SJCRH30 (cell line): Measurements from ENCODE around the gene PLEKHB2. TPM values are rescaled to one million over a fixed set of nuclear protein-coding genes. Genes with fewer than 3 reads are reported as not detected.
"Not testable (repeated sequence)": the region's sequence is repeated elsewhere in the genome, so short reads cannot be mapped to it uniquely, and the experiment has no call there.

Source experiments
- DNase-seq, 2 experiments: peaks; one replicate each; pipeline ENCODE4 v3.0.0-alpha.2; 2015 to 2020
- H3K27ac ChIP-seq: fragments of 250-450 bp; sonication (Bioruptor Pico); 2 replicates; pipeline ENCODE4 v1.5.1; 2020; ENCODE audit warnings: mild to moderate bottlenecking, moderate library complexity
- H3K27me3 ChIP-seq: fragments of 250-450 bp; sonication (Bioruptor Pico); 2 replicates; pipeline ENCODE4 v1.5.1; 2020; ENCODE audit warnings: mild to moderate bottlenecking, moderate library complexity
- H3K36me3 ChIP-seq: fragments of 250-450 bp; sonication (Bioruptor Pico); 2 replicates; pipeline ENCODE4 v1.5.1; 2020; ENCODE audit warnings: mild to moderate bottlenecking, moderate library complexity
- H3K4me1 ChIP-seq: fragments of 250-450 bp; sonication (Bioruptor Pico); 2 replicates; pipeline ENCODE4 v1.5.1; 2020; ENCODE audit warnings: mild to moderate bottlenecking, moderate library complexity
- H3K4me3 ChIP-seq: fragments of 250-450 bp; sonication (Bioruptor Pico); 2 replicates; pipeline ENCODE4 v1.5.1; 2020; ENCODE audit warnings: mild to moderate bottlenecking, moderate library complexity
- H3K9me3 ChIP-seq: fragments of 250-450 bp; sonication (Bioruptor Pico); replicated peaks from 2 replicates; pipeline ENCODE4 v1.5.1; 2020; ENCODE audit warnings: mild to moderate bottlenecking, moderate library complexity
- total RNA-seq: library from RNA; depleted of rRNA; stranded (reverse); fragments of >200 nt; shearing (Covaris generic); gene quantifications from 2 replicates; pipeline ENCODE4 v1.2.3, GENCODE V29; 2014

The PLEKHB2 gene
- total RNA-seq, 1 experiment from 2014 or later: 50.4 TPM

GRCh38 chr2:131146749-131147148, 41.6 kb downstream of the PLEKHB2 start:
- no peaks in the 10 kb centered on the region for H3K27me3 ChIP-seq
- H3K4me3 ChIP-seq: no peak overlapping the region
- no peak overlapping the region for H3K27ac ChIP-seq
- H3K36me3 ChIP-seq: peaks cover 21% of the 10 kb centered on the region
- H3K9me3 ChIP-seq: no peaks in the 10 kb centered on the region
- H3K4me1 ChIP-seq: no peaks in the 10 kb centered on the region
- no peak for DNase-seq

GRCh38 chr2:131148426-131148825, 43.3 kb downstream of the PLEKHB2 start:
- Histone ChIP-seq H3K9me3 (no peaks in the 10 kb centered on the region), H3K36me3 (peaks cover 14% of the 10 kb centered on the region; the same call in 1 of the 2 replicates), H3K4me3 (no peak overlapping the region), H3K27me3 (no peaks in the 10 kb centered on the region), H3K27ac (no peak overlapping the region), H3K4me1 (no peaks in the 10 kb centered on the region)
- DNase-seq: no peak

GRCh38 chr2:131150109-131150508, 45.0 kb downstream of the PLEKHB2 start:
- H3K4me1 ChIP-seq, H3K36me3 ChIP-seq, H3K4me3 ChIP-seq, H3K27ac ChIP-seq, H3K27me3 ChIP-seq, DNase-seq, H3K9me3 ChIP-seq: not testable (repeated sequence)

DNA sequence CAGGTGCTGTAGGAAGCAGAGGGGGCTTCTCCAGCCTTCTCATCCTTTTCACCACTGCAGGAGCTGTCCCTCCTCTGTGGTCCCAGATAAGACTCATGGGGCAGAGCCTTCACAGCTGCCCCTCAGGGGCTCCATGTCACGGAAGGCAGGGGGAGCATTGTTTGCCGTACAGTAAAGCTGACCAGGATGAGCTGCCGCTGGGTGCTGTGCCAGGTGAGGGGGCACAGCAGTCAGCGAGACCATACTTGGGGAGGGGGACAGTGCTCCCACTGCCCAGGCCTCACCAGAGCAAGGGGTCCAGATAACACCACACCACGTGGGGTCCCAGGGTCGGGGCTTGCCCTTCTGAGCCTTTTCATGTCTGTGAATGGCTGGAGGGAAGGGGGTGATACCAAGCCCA, 46.3 kb downstream of the PLEKHB2 start:
- Histone ChIP-seq H3K27ac (no peak overlapping the region), H3K27me3 (no peaks in the 10 kb centered on the region), H3K4me3 (no peak overlapping the region), H3K36me3 (peaks cover 5% of the 10 kb centered on the region; the same call in 1 of the 2 replicates), H3K4me1 (no peaks in the 10 kb centered on the region), H3K9me3 (no peaks in the 10 kb centered on the region)
- no peak for DNase-seq

DNA sequence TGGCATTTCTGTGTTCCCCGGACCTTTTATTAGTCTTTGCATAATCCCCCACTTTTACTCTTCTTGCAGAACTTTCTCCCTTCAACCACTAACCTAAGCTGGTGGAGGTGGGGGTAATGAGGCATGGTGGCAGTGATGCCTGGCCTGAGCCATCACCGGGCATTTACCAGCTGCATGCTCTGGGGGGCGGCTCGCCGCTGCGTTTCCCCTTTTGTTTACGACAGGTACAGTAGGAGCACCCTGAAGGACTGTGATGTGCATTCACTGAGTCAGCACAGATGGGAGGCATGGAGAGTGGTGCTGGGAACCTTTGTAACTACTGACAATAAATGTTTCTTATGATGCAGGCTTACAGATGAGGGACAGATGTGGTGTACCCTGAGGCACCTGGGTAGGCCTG, 46.9 kb downstream of the PLEKHB2 start:
- Histone ChIP-seq H3K36me3 (peaks cover 2% of the 10 kb centered on the region; the same call in 1 of the 2 replicates), H3K4me1 (no peaks in the 10 kb centered on the region), H3K9me3 (no peaks in the 10 kb centered on the region), H3K27ac (no peak overlapping the region), H3K4me3 (no peak overlapping the region), H3K27me3 (no peaks in the 10 kb centered on the region)
- DNase-seq: no peak

DNA sequence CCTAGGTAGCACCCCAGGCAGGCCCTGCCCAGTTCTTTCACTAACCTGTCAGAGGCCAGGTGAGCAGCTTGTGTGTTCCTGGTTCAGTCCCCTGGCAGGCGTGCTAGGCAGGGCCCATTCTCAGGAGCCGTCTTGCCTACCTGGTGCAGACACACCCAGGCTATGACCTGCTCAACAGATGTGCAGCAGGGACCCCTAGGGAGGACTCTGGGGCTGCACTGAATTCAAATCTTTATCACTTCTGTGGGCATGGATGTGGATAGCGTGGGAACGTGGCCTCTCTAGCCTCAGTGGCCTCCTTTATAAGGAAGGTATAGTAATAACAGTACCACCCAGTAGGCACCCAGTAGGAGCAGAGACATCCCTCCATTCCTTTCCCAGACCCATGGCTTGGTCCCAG, 48.4 kb downstream of the PLEKHB2 start:
- no peak overlapping the region for H3K4me3 ChIP-seq
- H3K9me3 ChIP-seq: no peaks in the 10 kb centered on the region
- no peaks in the 10 kb centered on the region for H3K27me3 ChIP-seq
- DNase-seq: no peak
- no peak overlapping the region for H3K27ac ChIP-seq
- no peaks in the 10 kb centered on the region for H3K4me1 ChIP-seq
- H3K36me3 ChIP-seq: peaks cover 2% of the 10 kb centered on the region; the same call in 1 of the 2 replicates

DNA sequence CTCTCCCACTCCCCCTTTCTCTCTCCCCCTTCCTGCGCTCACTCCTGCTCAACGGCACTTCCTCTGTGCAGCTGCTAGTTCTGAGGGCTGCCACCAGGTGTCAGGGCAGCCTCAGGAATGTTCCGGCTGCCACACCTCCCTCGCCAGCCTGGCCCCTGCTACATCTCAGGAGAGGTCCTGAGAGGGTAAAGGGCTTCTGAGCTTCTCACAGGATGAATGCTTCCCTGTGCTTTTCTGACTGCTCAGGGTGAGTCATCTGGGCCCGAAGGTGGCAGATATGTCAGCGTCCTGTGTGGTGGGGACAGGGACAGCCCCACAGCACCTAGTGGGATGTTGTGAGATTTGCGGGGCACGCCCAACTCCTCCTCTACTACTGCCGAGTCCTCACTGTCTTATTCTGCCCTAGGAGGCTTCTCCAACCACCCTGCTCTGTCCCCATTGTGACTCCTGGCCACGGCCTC, 49.0 kb downstream of the PLEKHB2 start:
- H3K36me3 ChIP-seq: peaks cover 2% of the 10 kb centered on the region; the same call in 1 of the 2 replicates
- no peak overlapping the region for H3K4me3 ChIP-seq
- DNase-seq: peak; percentile 52 to 77
- no peaks in the 10 kb centered on the region for H3K9me3 ChIP-seq
- H3K27ac ChIP-seq: no peak overlapping the region
- H3K4me1 ChIP-seq: no peaks in the 10 kb centered on the region
- no peaks in the 10 kb centered on the region for H3K27me3 ChIP-seq

DNA sequence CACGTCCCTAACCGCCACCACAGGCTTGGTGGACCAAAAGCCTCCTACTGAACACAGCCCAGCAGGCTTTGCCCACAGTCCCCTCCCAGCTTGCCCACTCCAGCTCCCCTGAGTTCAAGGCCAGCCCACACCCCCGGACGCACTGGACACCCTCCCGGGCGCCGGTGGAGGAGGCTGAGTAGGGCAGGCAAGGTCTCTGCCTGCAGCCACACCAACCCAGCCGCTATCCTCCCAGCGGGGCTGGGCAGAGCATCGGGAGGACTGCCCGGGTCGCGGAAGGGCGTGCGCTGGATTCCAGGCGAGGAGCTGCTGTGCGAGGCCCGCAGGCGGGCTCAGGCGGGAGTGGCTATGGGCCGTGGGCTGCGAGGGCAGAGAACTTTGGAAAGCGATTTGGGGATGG, 49.5 kb downstream of the PLEKHB2 start:
- Histone ChIP-seq H3K36me3 (no peaks in the 10 kb centered on the region), H3K9me3 (no peaks in the 10 kb centered on the region), H3K27ac (no peak overlapping the region), H3K4me1 (no peaks in the 10 kb centered on the region), H3K27me3 (no peaks in the 10 kb centered on the region), H3K4me3 (no peak overlapping the region)
- DNase-seq: no peak

DNA sequence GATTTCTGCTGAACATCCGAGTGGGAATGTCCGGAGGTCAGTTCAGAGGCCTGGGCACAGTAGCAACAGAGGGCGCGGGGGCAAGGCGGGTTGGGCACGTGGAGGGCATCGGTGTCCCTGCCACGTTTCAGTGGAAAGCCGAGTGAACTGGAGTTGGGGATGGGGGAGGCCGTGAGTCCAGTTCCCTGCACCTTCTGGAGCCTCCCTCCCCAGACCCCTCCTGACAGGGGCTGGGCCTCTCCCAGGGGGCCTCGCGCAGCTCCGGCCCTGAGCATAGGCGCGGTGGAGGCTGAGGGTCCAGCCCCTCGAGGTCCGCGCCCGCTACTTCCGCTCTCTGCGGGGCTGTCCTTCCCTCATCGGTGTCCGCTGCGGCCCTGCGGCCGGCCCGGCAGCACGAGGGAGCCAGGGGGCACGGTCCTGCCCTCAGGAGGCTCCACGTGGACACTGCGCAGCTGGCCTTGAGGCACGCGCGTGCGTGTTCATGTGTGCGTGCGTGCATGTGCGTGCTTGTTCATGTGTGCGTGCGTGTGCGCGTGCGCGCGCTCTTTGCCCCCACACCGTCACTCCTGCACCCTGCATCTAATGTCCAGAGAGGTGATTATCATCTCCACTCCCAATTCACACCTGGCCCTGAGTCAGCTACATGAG, 50.2 kb downstream of the PLEKHB2 start:
- no peaks in the 10 kb centered on the region for H3K36me3 ChIP-seq
- H3K27me3 ChIP-seq: no peaks in the 10 kb centered on the region
- H3K4me3 ChIP-seq: no peak overlapping the region
- no peaks in the 10 kb centered on the region for H3K4me1 ChIP-seq
- no peak for DNase-seq
- H3K27ac ChIP-seq: no peak overlapping the region
- H3K9me3 ChIP-seq: no peaks in the 10 kb centered on the region

- H3K9me3 ChIP-seq: no peaks in the 10 kb centered on the region
- no peak for DNase-seq
- H3K27ac ChIP-seq: no peak overlapping the region
- H3K27me3 ChIP-seq: no peaks in the 10 kb centered on the region
- no peaks in the 10 kb centered on the region for H3K4me1 ChIP-seq
- H3K36me3 ChIP-seq: no peaks in the 10 kb centered on the region
- H3K4me3 ChIP-seq: no peak overlapping the region
Observed at GRCh38 chr2:131156452-131157149, 51.5 kb downstream of the PLEKHB2 start.

DNA sequence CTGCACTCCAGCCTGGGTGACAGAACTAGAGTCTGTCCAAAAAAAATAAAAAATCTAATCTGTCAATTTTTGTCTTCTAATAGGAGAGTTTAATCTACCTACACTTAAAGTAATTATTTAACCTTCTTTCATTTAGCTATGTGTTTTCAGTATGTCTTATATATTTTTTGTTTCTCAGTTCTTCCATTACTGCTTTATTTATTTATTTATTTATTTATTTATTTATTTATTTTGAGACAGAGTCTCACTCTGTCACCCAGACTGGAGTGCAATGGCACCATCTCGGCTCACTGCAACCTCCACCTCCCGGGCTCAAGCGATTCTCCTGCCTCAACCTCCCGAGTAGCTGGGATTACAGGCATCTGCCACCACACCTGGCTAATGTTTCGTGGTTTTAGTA, 60.4 kb downstream of the PLEKHB2 start:
- H3K9me3 ChIP-seq, H3K36me3 ChIP-seq, DNase-seq, H3K4me3 ChIP-seq, H3K27ac ChIP-seq, H3K27me3 ChIP-seq, H3K4me1 ChIP-seq: not testable (repeated sequence)

GRCh38 chr2:131168538-131168937, 63.4 kb downstream of the PLEKHB2 start:
- H3K4me3 ChIP-seq: no peak overlapping the region
- no peak for DNase-seq

GRCh38 chr2:131178050-131178449, 72.9 kb downstream of the PLEKHB2 start:
- not testable (repeated sequence) for H3K4me1 ChIP-seq, H3K4me3 ChIP-seq, H3K27ac ChIP-seq, H3K36me3 ChIP-seq, DNase-seq, H3K27me3 ChIP-seq, H3K9me3 ChIP-seq

More at GRCh38 chr2:131168538-131168937, 63.4 kb downstream of the PLEKHB2 start:
- Histone ChIP-seq H3K36me3 (no peaks in the 10 kb centered on the region), H3K27me3 (no peaks in the 10 kb centered on the region), H3K9me3 (no peaks in the 10 kb centered on the region), H3K27ac (no peak overlapping the region), H3K4me1 (no peaks in the 10 kb centered on the region)

DNA sequence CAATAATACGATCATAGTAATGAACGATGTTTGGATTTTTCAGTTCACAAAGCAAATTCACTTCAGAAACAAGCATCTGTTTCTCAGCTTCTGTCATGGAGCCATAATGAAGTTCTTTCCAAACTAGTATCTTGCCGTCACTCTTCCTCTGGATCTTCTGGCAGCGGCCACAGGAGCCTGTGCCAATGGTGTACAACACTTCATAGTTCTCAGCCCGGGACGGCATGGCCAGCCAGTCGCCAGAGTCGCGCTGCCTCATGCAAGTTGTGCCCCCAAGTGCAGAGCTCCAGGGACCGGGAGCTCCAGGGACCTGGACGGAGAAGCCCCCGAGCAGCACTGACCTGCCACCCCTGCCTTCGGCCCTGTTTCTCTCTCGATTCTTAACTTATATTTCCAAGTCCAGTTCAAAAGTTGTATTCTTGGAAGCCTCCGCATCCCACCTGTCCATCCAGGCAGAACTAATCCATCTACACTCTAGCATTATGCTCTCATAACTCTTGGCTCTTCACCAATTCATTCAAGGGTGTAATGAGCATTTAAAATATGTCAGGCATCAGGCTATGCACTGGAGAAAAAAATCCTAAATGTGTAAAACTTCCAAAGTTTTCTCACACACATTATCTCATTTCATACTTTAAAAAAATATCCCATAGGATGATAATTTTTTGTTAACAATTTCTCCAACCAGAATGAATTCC, 73.7 kb downstream of the PLEKHB2 start:
- not testable (repeated sequence) for H3K27ac ChIP-seq, H3K36me3 ChIP-seq, H3K27me3 ChIP-seq, H3K4me1 ChIP-seq, H3K4me3 ChIP-seq, H3K9me3 ChIP-seq, DNase-seq

GRCh38 chr2:131181451-131181850, 76.3 kb downstream of the PLEKHB2 start:
- H3K4me3 ChIP-seq, H3K27ac ChIP-seq, H3K4me1 ChIP-seq, DNase-seq, H3K9me3 ChIP-seq, H3K36me3 ChIP-seq, H3K27me3 ChIP-seq: not testable (repeated sequence)
